EH (cell line): ENCODE results near the gene MAN2A2.
"Not testable (repeated sequence)": the region's sequence is repeated elsewhere in the genome, so short reads cannot be mapped to it uniquely, and the experiment has no call there.

ENCODE experiments used
- DNase-seq: peaks from one replicate; pipeline ENCODE4 v3.0.0-alpha.2; 2015; ENCODE audit warnings: low read depth

Gene MAN2A2

DNA sequence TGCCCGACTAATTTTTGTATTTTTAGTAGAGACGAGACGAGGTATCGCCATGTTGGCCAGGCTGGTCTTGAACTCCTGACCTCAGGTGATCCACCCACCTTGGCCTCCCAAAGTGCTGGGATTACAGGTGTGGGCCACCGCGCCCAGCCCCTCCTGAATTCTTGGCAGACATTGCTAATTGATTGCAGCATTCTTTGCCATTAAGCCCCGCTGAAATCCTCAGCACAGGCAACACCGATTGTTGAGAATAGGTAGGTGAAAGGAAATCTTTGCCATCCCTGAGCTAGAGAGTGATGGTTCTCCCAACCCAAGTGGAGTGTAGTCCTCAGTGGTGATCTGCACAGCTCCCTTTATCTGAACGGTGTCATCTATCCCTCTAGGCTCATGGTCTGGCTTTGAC, 1.6 kb downstream of the MAN2A2 start:
- no peak for DNase-seq

GRCh38 chr15:90905306-90906180, 2.4 kb downstream of the MAN2A2 start:
- no peak for DNase-seq

GRCh38 chr15:90906181-90906849, 3.2 kb downstream of the MAN2A2 start:
- DNase-seq: no peak

DNA sequence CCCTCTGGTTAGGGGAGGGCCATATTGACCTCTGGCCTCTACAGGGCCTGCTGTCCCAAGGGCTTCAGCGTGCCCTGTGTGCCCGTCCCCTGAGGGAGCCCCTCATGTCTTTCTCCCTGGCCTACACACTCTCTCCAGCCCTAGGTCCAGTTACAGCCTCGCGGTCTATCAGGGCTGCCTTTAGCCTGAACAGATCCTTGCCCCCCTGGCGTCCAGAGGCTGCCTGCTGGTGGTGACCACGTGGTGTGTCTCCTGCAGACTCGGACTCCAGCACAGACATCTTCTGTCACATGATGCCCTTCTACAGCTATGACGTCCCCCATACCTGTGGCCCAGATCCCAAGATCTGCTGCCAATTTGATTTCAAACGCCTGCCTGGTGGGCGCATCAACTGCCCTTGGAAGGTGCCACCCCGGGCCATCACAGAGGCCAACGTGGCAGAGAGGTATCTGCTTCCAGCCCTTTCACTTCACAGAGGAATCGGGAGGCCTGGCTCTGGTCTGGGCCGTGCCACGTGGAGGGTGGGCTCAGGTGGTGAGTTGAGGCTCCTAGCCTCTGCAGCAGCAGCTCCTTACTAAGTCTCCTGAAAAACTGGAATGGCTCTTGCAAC, 4.1 kb downstream of the MAN2A2 start:
- no peak for DNase-seq

- no peak for DNase-seq
Measured at GRCh38 chr15:90907838-90908507, 4.9 kb downstream of the MAN2A2 start.

GRCh38 chr15:90909449-90909848, 6.3 kb downstream of the MAN2A2 start:
- DNase-seq: not testable (repeated sequence)

- no peak for DNase-seq
Measured at GRCh38 chr15:90909976-90910375, 6.9 kb downstream of the MAN2A2 start.

GRCh38 chr15:90910441-90911301, 7.6 kb downstream of the MAN2A2 start:
- DNase-seq: no peak

GRCh38 chr15:90911302-90911623, 8.2 kb downstream of the MAN2A2 start:
- no peak for DNase-seq

DNA sequence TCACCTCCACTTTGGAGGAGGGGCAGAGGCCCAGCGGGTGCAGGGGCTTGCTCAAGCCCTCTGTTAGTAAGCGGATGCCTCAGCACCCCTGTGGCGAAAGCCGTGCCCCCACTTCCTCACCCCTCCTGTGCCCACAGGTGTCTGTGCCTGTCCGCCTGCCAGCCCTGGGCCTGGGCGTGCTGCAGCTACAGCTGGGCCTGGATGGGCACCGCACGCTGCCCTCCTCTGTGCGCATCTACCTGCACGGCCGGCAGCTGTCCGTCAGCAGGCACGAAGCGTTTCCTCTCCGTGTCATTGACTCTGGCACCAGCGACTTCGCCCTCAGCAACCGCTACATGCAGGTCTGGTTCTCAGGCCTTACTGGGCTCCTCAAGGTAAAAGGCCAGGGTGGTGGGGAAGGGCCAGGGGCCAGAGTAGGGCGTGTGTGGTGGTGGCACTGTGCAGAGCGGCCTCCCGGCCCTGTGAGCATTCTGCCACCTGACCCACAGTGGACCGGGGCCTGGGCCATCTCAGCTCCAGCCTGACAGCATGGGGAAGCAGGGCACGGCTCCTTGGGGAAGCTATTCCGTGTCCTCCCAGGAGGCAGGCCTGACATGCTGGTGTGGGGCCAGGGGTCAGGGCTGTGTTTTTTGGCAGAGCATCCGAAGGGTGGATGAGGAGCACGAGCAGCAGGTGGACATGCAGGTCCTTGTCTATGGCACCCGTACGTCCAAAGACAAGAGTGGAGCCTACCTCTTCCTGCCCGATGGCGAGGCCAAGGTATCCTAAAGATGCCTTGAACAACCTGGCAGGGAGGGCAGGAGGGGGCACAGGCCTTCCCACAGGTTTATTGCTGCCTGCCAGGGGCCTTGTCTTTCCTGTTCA, 9.0 kb downstream of the MAN2A2 start:
- DNase-seq: no peak

GRCh38 chr15:90912770-90913075, 9.6 kb downstream of the MAN2A2 start:
- DNase-seq: no peak

- DNase-seq: no peak
Measured at GRCh38 chr15:90913398-90913944, 10.4 kb downstream of the MAN2A2 start.

GRCh38 chr15:90914305-90915080, 11.4 kb downstream of the MAN2A2 start:
- DNase-seq: no peak

- DNase-seq: no peak
Measured at GRCh38 chr15:90915216-90915807, 12.2 kb downstream of the MAN2A2 start.

GRCh38 chr15:90915808-90916440, 12.8 kb downstream of the MAN2A2 start:
- no peak for DNase-seq

GRCh38 chr15:90916461-90916860, 13.4 kb downstream of the MAN2A2 start:
- DNase-seq: no peak

- no peak for DNase-seq
Measured at GRCh38 chr15:90917569-90917968, 14.5 kb downstream of the MAN2A2 start.

DNA sequence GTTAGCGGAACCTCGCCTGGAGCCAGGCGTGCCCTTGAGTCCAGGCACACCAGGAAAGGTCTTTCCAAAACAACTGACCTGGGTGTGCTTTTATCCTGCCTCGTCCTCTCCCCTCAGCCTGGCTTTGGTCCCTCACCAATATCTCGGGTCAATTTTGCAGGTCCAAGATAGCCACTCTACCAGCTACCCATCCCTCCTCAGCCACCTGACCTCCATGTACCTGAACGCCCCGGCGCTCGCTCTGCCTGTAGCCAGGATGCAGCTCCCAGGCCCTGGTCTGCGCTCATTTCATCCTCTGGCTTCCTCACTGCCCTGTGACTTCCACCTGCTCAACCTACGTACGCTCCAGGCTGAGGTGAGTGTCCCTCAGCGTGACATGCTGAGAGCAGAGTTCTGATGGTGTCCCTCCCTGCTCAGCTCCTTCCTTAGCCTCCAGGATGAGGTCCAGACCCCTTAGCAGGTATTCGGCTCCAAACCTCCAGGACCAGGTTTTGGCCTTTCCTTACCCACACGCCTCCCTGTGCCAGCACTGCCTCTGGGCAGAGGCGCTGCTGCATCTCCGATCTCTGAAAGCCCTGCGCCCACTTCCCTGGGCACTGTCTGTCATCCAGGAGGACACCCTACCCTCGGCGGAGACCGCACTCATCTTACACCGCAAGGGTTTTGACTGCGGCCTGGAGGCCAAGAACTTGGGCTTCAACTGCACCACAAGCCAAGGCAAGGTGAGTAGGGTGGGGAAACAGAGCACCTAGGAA, 15.1 kb downstream of the MAN2A2 start:
- no peak for DNase-seq
